Neural progenitor cell (in vitro differentiated cells): ENCODE measurements around the gene OLFM4. TPM values are rescaled to one million over a fixed set of nuclear protein-coding genes. Genes with fewer than 3 reads are reported as not detected.

Source experiments
- DNase-seq: peaks from one replicate; pipeline ENCODE4 v3.0.0-alpha.2; 2016; ENCODE audit warnings: low spot score
- H2AFZ ChIP-seq: fragments of 200-600 bp; sonication (generic); replicated peaks from 2 replicates; pipeline ENCODE4 v1.6.1; 2016; ENCODE audit warnings: antibody characterized with exemption
- H3F3A ChIP-seq: fragments of 200-600 bp; sonication (generic); 2 replicates; pipeline ENCODE4 v1.6.1; 2016; ENCODE audit warnings: antibody characterized with exemption, low read depth
- H3K27ac ChIP-seq: fragments of 200-600 bp; sonication (generic); 2 replicates; pipeline ENCODE4 v1.5.1; 2016; ENCODE audit warnings: mild to moderate bottlenecking
- H3K27me3 ChIP-seq: fragments of 200-600 bp; sonication (generic); 2 replicates; pipeline ENCODE4 v1.6.1; 2016; ENCODE audit warnings: mild to moderate bottlenecking, moderate library complexity
- H3K36me3 ChIP-seq: fragments of 200-600 bp; sonication (generic); 2 replicates; pipeline ENCODE4 v1.5.1; 2016
- H3K4me1 ChIP-seq: fragments of 200-600 bp; sonication (generic); 2 replicates; pipeline ENCODE4 v1.6.1; 2016; ENCODE audit warnings: mixed run types
- H3K4me2 ChIP-seq: fragments of 200-600 bp; sonication (generic); 2 replicates; pipeline ENCODE4 v1.6.1; 2016
- H3K4me3 ChIP-seq: fragments of 200-600 bp; sonication (generic); 2 replicates; pipeline ENCODE4 v1.5.1; 2016
- H3K79me2 ChIP-seq: fragments of 200-600 bp; sonication (generic); 2 replicates; pipeline ENCODE4 v1.6.1; 2016; ENCODE audit warnings: low read depth
- H3K9ac ChIP-seq: fragments of 200-600 bp; sonication (generic); 2 replicates; pipeline ENCODE4 v1.6.1; 2016
- H3K9me3 ChIP-seq: fragments of 200-600 bp; sonication (generic); 2 replicates; pipeline ENCODE4 v1.5.1; 2016; ENCODE audit warnings: low read depth
- H4K20me1 ChIP-seq: fragments of 200-600 bp; sonication (generic); 2 replicates; pipeline ENCODE4 v1.6.1; 2016; ENCODE audit warnings: low read depth
- H3K27ac Mint-ChIP-seq: 3 replicates; pipeline ENCODE4 v1.8.0; 2021; ENCODE audit warnings: mixed read lengths
- H3K27me3 Mint-ChIP-seq: 2 replicates; pipeline ENCODE4 v1.8.0; 2022; ENCODE audit warnings: low read depth, mild to moderate bottlenecking, inconsistent platforms, moderate library complexity, mixed read lengths; ENCODE audit not compliant: insufficient read depth
- H3K36me3 Mint-ChIP-seq: 3 replicates; pipeline ENCODE4 v1.8.0; 2021; ENCODE audit warnings: mixed read lengths
- H3K4me1 Mint-ChIP-seq: 3 replicates; pipeline ENCODE4 v1.8.0; 2021; ENCODE audit warnings: mixed read lengths
- H3K4me3 Mint-ChIP-seq: 3 replicates; pipeline ENCODE4 v1.8.0; 2021; ENCODE audit warnings: mild to moderate bottlenecking, moderate library complexity, mixed read lengths
- H3K9me3 Mint-ChIP-seq: 3 replicates; pipeline ENCODE4 v1.8.0; 2020; ENCODE audit warnings: mixed read lengths
- EZH2 ChIP-seq: fragments of 200-600 bp; sonication (generic); IDR thresholded peaks from 2 replicates; pipeline ENCODE4 v1.6.1; 2017; ENCODE audit warnings: antibody characterized with exemption, mild to moderate bottlenecking, moderate library complexity
- EZH2phosphoT487 ChIP-seq: fragments of 200-600 bp; sonication (generic); IDR thresholded peaks from 2 replicates; pipeline ENCODE4 v1.6.1; 2017; ENCODE audit warnings: antibody characterized with exemption
- total RNA-seq: library from RNA; depleted of rRNA; stranded (reverse); fragments of >200 nt; gene quantifications from 2 replicates; pipeline ENCODE4 v1.2.3, GENCODE V29; 2015; ENCODE audit warnings: low replicate concordance
- TF ChIP-seq, protein P1 (sequence below): fragments of 200-600 bp; sonication (generic); IDR thresholded peaks from 2 replicates; pipeline ENCODE4 v1.5.1; 2017; ENCODE audit warnings: antibody characterized with exemption, mild to moderate bottlenecking

Gene OLFM4
- total RNA-seq, 1 donor from 2014 or later: not detected

DNA sequence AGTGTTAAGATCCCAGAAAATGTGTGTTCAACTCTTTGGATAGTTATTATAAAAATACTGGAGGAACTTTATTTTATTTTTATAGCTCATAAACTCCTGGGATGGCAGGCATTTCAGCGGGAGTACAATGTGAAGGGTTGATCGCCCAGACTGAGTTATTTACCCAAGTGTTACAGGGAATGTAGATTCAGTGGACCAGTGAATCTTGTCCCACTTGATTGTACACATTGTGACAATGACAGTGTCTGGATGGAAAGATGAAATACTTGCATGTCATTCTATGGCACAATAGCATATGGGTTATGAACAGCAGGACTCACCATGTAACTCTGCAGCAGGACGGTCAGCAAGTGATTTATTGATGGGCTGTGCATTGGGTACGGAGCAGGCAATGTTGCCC is 20.3 kb downstream of the OLFM4 start:
- no peak for DNase-seq
- no peak overlapping the region for H3K9ac ChIP-seq
- H3K9me3 ChIP-seq: no peaks in the 10 kb centered on the region
- H3K27ac ChIP-seq: no peak overlapping the region
- H4K20me1 ChIP-seq: no peaks in the 10 kb centered on the region
- Mint-ChIP-seq H3K27me3 (peaks cover 10% of the 10 kb centered on the region), H3K9me3 (no peaks in the 10 kb centered on the region), H3K4me1 (peaks cover 48% of the 10 kb centered on the region), H3K36me3 (no peaks in the 10 kb centered on the region), H3K4me3 (no peak overlapping the region), H3K27ac (no peak overlapping the region)
- no peak overlapping the region for H2AFZ ChIP-seq
- H3K4me3 ChIP-seq: no peak overlapping the region
- H3K4me1 ChIP-seq: peaks cover 25% of the 10 kb centered on the region
- H3K27me3 ChIP-seq: no peaks in the 10 kb centered on the region
- no peaks in the 10 kb centered on the region for H3K79me2 ChIP-seq
- H3K36me3 ChIP-seq: no peaks in the 10 kb centered on the region
- no peak overlapping the region for H3K4me2 ChIP-seq
- H3F3A ChIP-seq: no peaks in the 10 kb centered on the region
- TF ChIP-seq EZH2phosphoT487 (no peak), EZH2 (no peak)
- TF ChIP-seq, protein P1, sequence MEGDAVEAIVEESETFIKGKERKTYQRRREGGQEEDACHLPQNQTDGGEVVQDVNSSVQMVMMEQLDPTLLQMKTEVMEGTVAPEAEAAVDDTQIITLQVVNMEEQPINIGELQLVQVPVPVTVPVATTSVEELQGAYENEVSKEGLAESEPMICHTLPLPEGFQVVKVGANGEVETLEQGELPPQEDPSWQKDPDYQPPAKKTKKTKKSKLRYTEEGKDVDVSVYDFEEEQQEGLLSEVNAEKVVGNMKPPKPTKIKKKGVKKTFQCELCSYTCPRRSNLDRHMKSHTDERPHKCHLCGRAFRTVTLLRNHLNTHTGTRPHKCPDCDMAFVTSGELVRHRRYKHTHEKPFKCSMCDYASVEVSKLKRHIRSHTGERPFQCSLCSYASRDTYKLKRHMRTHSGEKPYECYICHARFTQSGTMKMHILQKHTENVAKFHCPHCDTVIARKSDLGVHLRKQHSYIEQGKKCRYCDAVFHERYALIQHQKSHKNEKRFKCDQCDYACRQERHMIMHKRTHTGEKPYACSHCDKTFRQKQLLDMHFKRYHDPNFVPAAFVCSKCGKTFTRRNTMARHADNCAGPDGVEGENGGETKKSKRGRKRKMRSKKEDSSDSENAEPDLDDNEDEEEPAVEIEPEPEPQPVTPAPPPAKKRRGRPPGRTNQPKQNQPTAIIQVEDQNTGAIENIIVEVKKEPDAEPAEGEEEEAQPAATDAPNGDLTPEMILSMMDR: no peak

DNA sequence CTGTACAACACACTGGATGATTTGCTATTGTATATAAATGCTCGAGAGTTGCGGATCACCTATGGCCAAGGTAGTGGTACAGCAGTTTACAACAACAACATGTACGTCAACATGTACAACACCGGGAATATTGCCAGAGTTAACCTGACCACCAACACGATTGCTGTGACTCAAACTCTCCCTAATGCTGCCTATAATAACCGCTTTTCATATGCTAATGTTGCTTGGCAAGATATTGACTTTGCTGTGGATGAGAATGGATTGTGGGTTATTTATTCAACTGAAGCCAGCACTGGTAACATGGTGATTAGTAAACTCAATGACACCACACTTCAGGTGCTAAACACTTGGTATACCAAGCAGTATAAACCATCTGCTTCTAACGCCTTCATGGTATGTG is 21.5 kb downstream of the OLFM4 start:
- H3K36me3 Mint-ChIP-seq: no peaks in the 10 kb centered on the region
- H3K4me1 Mint-ChIP-seq: peaks cover 35% of the 10 kb centered on the region
- peaks cover 10% of the 10 kb centered on the region for H3K27me3 Mint-ChIP-seq
- no peaks in the 10 kb centered on the region for H3K9me3 Mint-ChIP-seq
- no peak overlapping the region for H3K4me3 Mint-ChIP-seq
- H4K20me1 ChIP-seq: no peaks in the 10 kb centered on the region
- H2AFZ ChIP-seq: no peak overlapping the region
- H3F3A ChIP-seq: no peaks in the 10 kb centered on the region
- DNase-seq: no peak
- H3K9me3 ChIP-seq: no peaks in the 10 kb centered on the region
- peaks cover 12% of the 10 kb centered on the region for H3K4me1 ChIP-seq
- H3K4me3 ChIP-seq: no peak overlapping the region
- H3K79me2 ChIP-seq: no peaks in the 10 kb centered on the region
- TF ChIP-seq EZH2phosphoT487 (no peak), EZH2 (no peak)
- TF ChIP-seq, protein P1: no peak
- H3K27me3 ChIP-seq: no peaks in the 10 kb centered on the region
- H3K36me3 ChIP-seq: no peaks in the 10 kb centered on the region
- no peak overlapping the region for H3K27ac Mint-ChIP-seq
- no peak overlapping the region for H3K27ac ChIP-seq
- no peak overlapping the region for H3K9ac ChIP-seq
- H3K4me2 ChIP-seq: no peak overlapping the region

DNA sequence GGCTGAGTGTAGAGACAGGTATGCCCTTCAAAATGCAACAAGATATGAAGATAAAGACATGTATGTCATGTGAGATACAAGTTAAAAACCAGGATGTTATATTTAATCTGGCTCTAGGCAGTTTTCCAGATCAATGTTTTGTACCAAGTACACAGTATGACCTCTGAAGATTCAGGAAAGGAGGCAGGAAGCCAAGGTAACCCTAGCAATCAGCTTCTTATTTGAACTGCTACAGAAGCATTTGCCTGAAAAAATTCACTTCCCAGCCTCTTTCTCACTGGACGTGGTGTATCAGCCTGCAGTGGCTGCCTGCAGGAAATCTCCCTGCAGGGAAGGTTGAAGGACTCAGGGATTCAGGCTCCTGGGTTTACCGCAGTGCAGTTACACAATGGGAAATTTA is 24.1 kb downstream of the OLFM4 start:
- H3K27me3 Mint-ChIP-seq: peaks cover 15% of the 10 kb centered on the region
- no peak overlapping the region for H3K9ac ChIP-seq
- TF ChIP-seq EZH2phosphoT487: no peak
- no peak for TF ChIP-seq EZH2
- TF ChIP-seq, protein P1: no peak
- no peak overlapping the region for H3K4me2 ChIP-seq
- H3K27ac Mint-ChIP-seq: no peak overlapping the region
- no peaks in the 10 kb centered on the region for H3F3A ChIP-seq
- H3K4me3 Mint-ChIP-seq: no peak overlapping the region
- H3K36me3 ChIP-seq: no peaks in the 10 kb centered on the region
- H3K79me2 ChIP-seq: no peaks in the 10 kb centered on the region
- H3K9me3 ChIP-seq: no peaks in the 10 kb centered on the region
- no peak for DNase-seq
- H3K36me3 Mint-ChIP-seq: no peaks in the 10 kb centered on the region
- H3K4me3 ChIP-seq: no peak overlapping the region
- H3K27me3 ChIP-seq: no peaks in the 10 kb centered on the region
- no peak overlapping the region for H2AFZ ChIP-seq
- H4K20me1 ChIP-seq: no peaks in the 10 kb centered on the region
- no peak overlapping the region for H3K27ac ChIP-seq
- no peaks in the 10 kb centered on the region for H3K9me3 Mint-ChIP-seq
- H3K4me1 Mint-ChIP-seq: peaks cover 30% of the 10 kb centered on the region
- peaks cover 11% of the 10 kb centered on the region for H3K4me1 ChIP-seq
